HL-60 (cell line): ENCODE measurements around the gene KCNQ1.

Experiments used
- DNase-seq, 2 experiments: peaks; one replicate each; pipeline ENCODE4 v3.0.0-alpha.2; 2010 to 2020; ENCODE audit warnings: low read depth in 1 of 2, low spot score in 1 of 2
- H3K27ac ChIP-seq: fragments of 250-450 bp; sonication (Bioruptor Pico); replicated peaks from 2 replicates; pipeline ENCODE4 v1.5.1; 2020; ENCODE audit warnings: mild to moderate bottlenecking, moderate library complexity
- H3K27me3 ChIP-seq: fragments of 250-450 bp; sonication (Bioruptor Pico); 2 replicates; pipeline ENCODE4 v1.5.1; 2021; ENCODE audit warnings: mild to moderate bottlenecking, moderate library complexity; ENCODE audit not compliant: insufficient read depth, poor library complexity, severe bottlenecking
- H3K4me3 ChIP-seq: replicated peaks from 2 replicates; pipeline ENCODE4 v1.5.1; 2011; ENCODE audit warnings: mild to moderate bottlenecking, control low read depth, low read length; ENCODE audit not compliant: insufficient read depth
- CTCF ChIP-seq: IDR thresholded peaks from one replicate; pipeline ENCODE4 v1.5.1; 2011; ENCODE audit warnings: low read length, control low read depth, inconsistent platforms; ENCODE audit not compliant: insufficient read depth
- GABPA ChIP-seq: IDR thresholded peaks from 2 replicates; pipeline ENCODE4 v1.6.1; 2012; ENCODE audit warnings: low read depth
- POLR2AphosphoS5 ChIP-seq: IDR thresholded peaks from 2 replicates; pipeline ENCODE4 v1.6.1; 2012; ENCODE audit warnings: low read depth
- REST ChIP-seq: IDR thresholded peaks from 2 replicates; pipeline ENCODE4 v1.6.1; 2012; ENCODE audit warnings: low read depth; ENCODE audit not compliant: insufficient replicate concordance
- SPI1 ChIP-seq: IDR thresholded peaks from 2 replicates; pipeline ENCODE4 v1.6.1; 2012; ENCODE audit warnings: low read depth, mild to moderate bottlenecking, borderline replicate concordance

KCNQ1 gene

DNA sequence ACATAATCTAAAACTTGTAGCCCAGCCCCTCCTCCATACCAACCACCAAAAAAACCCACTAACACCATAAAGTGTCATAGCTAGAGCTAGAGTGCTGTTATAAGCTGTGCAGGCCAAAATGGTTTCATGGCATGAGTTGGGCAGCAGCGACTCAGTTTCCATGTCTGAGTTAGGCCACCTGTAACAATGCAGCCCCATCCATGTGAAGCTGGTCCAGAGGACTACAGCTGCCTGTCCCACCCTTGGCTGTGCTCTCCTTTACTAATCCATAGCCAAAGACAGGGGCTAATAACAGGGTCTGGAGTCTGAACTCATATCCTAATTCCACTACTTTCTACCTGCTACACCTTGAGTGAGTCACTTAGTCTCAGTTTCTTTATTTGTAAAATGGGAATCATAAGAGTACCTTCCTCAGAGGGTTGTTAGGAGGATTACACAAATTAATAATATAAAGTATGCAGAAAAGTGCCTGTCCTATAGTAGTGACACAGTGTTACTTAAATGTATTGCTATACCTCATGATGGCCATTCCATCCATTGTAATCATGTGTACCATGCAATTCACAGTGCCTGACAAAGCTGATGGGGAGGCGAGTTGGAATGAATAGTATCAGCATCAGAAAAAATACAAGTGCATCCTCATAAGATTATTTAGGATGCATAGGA is 234.3 kb downstream of the KCNQ1 start:
- Histone ChIP-seq H3K27me3 (no peaks in the 10 kb centered on the region), H3K27ac (no peak overlapping the region), H3K4me3 (no peak overlapping the region)
- no peak for TF ChIP-seq SPI1
- no peak for TF ChIP-seq REST
- TF ChIP-seq CTCF: no peak
- TF ChIP-seq POLR2AphosphoS5: no peak
- TF ChIP-seq GABPA: no peak
- no peak for DNase-seq

DNA sequence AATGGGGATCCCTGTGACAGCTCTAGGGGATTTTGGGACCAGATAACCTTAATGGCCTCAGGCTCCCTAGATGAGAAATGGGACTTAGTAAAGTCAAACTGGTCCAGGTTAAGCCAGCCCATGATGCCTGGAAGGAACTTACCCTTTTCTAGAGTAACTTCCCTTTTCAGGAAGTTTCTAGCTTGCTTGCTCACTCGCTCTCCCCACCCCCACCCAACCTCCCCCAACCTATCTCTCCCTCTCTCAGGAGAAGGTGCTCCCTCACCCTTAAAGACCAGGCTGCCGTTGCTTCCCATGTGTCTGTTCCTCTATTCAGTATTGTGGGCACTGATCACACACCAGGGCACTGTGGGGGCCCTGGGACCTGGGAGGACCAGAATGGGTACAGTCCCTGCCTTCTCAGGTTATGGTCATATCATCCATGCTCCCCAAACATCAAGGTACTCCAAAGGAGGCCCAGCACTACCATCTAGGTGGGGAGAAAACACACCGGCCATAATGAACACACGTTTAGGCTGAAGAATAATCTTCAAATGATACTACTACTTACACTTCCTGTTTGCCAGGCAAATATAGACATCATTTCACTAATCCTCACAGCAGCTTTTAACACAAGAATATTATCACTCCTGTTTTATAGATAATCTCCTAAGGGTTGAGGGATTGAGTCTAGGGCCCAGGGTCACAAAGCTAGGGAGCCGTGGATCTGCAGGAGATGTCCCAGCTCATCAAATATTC is 236.8 kb downstream of the KCNQ1 start:
- TF ChIP-seq POLR2AphosphoS5: no peak
- peak; percentile 63; the same call in 1 of the 2 replicates for TF ChIP-seq SPI1
- H3K27ac ChIP-seq: no peak overlapping the region
- peak in 1 of 2 experiments; percentile 56 for DNase-seq
- H3K4me3 ChIP-seq: no peak overlapping the region
- H3K27me3 ChIP-seq: no peaks in the 10 kb centered on the region

GRCh38 chr11:2683806-2684205 is 239.0 kb downstream of the KCNQ1 start:
- TF ChIP-seq CTCF (no peak), GABPA (no peak), POLR2AphosphoS5 (no peak), REST (no peak), SPI1 (no peak)
- Histone ChIP-seq H3K27me3 (no peaks in the 10 kb centered on the region), H3K4me3 (no peak overlapping the region), H3K27ac (no peak overlapping the region)
- DNase-seq: no peak

GRCh38 chr11:2684581-2684980 is 239.8 kb downstream of the KCNQ1 start:
- no peak overlapping the region for H3K27ac ChIP-seq

More at GRCh38 chr11:2684581-2684980, 239.8 kb downstream of the KCNQ1 start:
- H3K27me3 ChIP-seq: no peaks in the 10 kb centered on the region
- DNase-seq: no peak
- no peak for TF ChIP-seq CTCF
- no peak for TF ChIP-seq GABPA
- TF ChIP-seq POLR2AphosphoS5: no peak
- TF ChIP-seq REST: no peak
- no peak for TF ChIP-seq SPI1
- no peak overlapping the region for H3K4me3 ChIP-seq
